Activated CD8-positive, alpha-beta memory T cell treated with anti-CD3 and anti-CD28 coated beads for 24 hours (primary cell): ENCODE results near the gene FOXP2.
"Not testable (repeated sequence)": the region's sequence is repeated elsewhere in the genome, so short reads cannot be mapped to it uniquely, and the experiment has no call there.

Experiments
- DNase-seq: peaks from one replicate; pipeline ENCODE4 v3.0.0-alpha.2; 2020

FOXP2 gene

GRCh38 chr7:114422507-114423501 is 8.2 kb downstream of the FOXP2 start:
- no peak for DNase-seq

GRCh38 chr7:114426382-114426781 is 11.8 kb downstream of the FOXP2 start:
- DNase-seq: no peak

- no peak for DNase-seq
Observed at GRCh38 chr7:114426824-114427223, 12.2 kb downstream of the FOXP2 start.

- DNase-seq: no peak
Observed at GRCh38 chr7:114428211-114428610, 13.6 kb downstream of the FOXP2 start.

GRCh38 chr7:114431189-114431588 is 16.6 kb downstream of the FOXP2 start:
- no peak for DNase-seq

GRCh38 chr7:114432061-114432460 is 17.4 kb downstream of the FOXP2 start:
- no peak for DNase-seq

GRCh38 chr7:114432703-114433102 is 18.1 kb downstream of the FOXP2 start:
- no peak for DNase-seq

- DNase-seq: no peak
Observed at GRCh38 chr7:114439581-114439980, 25.0 kb downstream of the FOXP2 start.

- not testable (repeated sequence) for DNase-seq
Observed at GRCh38 chr7:114440927-114441326, 26.3 kb downstream of the FOXP2 start.

- DNase-seq: no peak
Observed at GRCh38 chr7:114444196-114444595, 29.6 kb downstream of the FOXP2 start.

GRCh38 chr7:114450431-114450830 is 35.8 kb downstream of the FOXP2 start:
- DNase-seq: no peak

GRCh38 chr7:114459574-114459973 is 45.0 kb downstream of the FOXP2 start:
- no peak for DNase-seq

GRCh38 chr7:114460021-114460420 is 45.4 kb downstream of the FOXP2 start:
- no peak for DNase-seq

GRCh38 chr7:114466917-114467316 is 52.3 kb downstream of the FOXP2 start:
- DNase-seq: no peak

GRCh38 chr7:114468844-114469243 is 54.2 kb downstream of the FOXP2 start:
- DNase-seq: no peak

GRCh38 chr7:114472896-114473512 is 58.4 kb downstream of the FOXP2 start:
- DNase-seq: no peak

GRCh38 chr7:114478384-114478783 is 63.8 kb downstream of the FOXP2 start:
- no peak for DNase-seq

- no peak for DNase-seq
Observed at GRCh38 chr7:114481999-114482398, 67.4 kb downstream of the FOXP2 start.

GRCh38 chr7:114484226-114484625 is 69.6 kb downstream of the FOXP2 start:
- DNase-seq: no peak

GRCh38 chr7:114487174-114487573 is 72.6 kb downstream of the FOXP2 start:
- DNase-seq: no peak

- no peak for DNase-seq
Observed at GRCh38 chr7:114488696-114489095, 74.1 kb downstream of the FOXP2 start.

- DNase-seq: not testable (repeated sequence)
Observed at GRCh38 chr7:114497491-114497890, 82.9 kb downstream of the FOXP2 start.

GRCh38 chr7:114502454-114503254 is 88.0 kb downstream of the FOXP2 start:
- no peak for DNase-seq
